Stimulated activated CD8-positive, alpha-beta memory T cell treated with anti-CD3 and anti-CD28 coated beads, Interleukin-15, amount 100 ng/mL, for 48 hours (primary cell): Measurements from ENCODE around the gene ADCK2.
"Not testable (repeated sequence)": the region's sequence is repeated elsewhere in the genome, so short reads cannot be mapped to it uniquely, and the experiment has no call there.

Source experiments
- DNase-seq, 2 donors: peaks; one replicate each; pipeline ENCODE4 v3.0.0-alpha.2; 2020; ENCODE audit warnings: low read depth in 2 of 2

Gene ADCK2

DNA sequence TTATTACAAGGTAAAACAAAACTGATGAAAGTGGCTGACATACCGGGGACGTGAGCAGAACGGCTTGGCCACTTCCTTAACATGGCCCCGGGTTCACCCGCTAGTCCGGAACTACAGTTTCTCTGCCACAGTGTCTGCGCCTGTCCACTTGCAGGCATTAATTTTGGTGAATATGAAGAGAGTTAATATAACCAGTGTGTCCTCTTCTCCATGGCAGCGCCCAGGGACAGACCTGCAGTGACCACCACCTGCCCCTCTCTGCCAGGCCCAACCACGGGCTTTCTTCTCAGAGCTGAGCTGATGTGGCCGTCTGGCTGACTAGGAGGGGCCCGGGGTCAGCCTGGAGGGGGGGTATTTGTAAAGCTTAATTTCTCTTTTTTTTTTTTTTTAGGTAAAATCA lies 22.6 kb downstream of the ADCK2 start:
- no peak for DNase-seq

DNA sequence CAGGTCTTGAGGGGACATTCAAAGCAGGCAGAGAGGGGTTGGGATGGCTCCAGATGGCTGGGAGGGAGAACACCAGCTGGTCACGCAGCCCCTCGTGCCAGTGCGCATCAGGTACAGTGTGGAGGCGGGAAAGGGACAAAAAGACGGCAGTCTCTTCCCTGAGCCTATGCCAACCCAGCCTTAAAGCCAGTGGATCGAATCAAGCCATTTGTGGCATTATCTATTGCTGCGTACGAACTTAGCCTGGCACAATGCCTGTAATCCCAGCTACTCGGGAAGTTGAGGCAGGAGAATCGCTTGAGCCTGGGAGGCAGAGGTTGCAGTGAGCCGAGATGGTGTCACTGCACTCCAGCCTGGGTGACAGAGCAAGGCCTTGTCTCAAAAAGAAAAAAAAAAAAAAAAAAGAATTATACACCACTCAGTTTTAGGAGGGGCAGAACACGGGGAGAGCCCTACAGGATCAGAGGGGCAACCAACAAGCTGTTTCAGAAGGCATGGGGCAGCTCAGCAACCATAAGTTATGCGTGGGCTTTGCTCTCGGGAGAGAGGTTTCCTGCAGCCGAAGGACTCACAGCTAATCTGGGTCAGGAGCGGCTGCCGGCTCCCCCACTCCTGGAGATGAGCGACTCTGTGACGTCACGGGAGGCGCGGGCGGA lies 23.4 kb downstream of the ADCK2 start:
- DNase-seq = peak; percentile 90

DNA sequence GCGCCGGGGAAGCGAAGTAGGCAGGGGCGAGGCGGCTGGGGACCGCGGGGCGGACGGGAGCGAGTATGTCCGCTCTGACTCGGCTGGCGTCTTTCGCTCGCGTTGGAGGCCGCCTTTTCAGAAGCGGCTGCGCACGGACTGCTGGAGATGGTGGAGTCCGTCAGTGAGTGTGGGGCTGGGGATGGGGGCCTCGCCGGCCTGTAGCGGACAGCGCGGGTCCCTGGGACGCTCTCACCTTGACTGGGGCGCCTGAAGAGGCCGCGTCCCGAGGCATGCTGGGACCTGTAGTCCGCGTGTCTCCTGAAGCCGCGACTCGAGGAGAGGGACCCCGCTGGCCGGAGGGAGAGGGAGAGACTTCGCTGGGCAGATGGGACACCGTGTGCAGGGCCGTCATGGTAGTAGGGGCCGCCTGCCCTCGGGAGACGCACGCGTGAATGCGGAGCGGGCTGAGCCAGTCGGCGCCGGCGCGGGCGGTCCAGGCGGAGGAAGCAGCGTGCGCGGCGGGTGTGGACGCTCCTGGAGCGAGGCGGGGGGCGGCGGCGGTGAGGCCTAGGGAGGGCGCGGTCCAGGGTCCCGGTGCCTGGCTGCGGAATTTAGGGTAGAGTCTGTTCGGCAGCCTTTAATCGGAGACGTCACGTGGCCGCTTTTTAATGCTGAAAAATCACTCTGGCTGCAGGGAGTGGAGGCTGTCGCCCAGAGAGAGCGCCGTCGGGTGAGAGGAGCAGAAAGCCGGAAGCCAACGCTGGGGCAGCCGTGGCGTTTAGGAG lies 24.1 kb downstream of the ADCK2 start, which contains the start of gene NDUFB2:
TSS of gene NDUFB2 (plus strand) at position 29 of the 767 bp plus-strand sequence. CDS start at position 66, 37 bp downstream.
- DNase-seq = peak; percentile 53 to 55

DNA sequence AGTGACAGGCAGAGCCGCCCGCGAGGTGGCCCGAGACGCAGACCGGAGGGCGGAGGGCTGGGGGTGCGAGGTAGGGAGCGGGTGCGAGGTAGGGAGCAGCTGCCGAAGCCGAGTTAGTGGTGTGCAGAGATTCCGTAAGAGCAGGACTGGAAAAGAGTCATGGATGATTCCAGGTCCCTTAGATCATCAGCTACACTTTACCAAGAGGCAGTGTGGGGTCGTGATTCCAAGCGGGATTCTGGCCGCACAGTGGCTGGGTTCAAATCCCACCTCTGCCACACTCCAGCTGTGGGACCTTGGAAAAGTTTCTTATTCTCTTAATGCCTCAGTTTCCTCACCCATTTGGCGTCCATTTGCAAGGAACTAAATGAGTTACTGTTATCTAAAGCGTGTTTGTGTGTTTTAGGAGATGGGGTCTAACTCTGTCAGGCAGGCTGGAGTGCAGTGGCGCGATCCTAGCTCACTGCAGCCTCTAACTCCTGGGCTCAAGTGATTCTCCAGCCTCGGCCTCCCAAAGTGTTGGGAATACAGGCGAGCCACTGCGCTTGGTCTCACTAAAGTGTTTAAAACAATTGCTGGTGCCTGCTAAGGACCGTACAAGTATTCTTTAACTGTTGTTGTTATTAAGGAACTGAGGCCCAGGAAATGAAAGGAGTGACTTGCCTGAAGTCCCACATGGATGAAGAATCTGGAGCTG lies 24.9 kb downstream of the ADCK2 start:
- no peak for DNase-seq

DNA sequence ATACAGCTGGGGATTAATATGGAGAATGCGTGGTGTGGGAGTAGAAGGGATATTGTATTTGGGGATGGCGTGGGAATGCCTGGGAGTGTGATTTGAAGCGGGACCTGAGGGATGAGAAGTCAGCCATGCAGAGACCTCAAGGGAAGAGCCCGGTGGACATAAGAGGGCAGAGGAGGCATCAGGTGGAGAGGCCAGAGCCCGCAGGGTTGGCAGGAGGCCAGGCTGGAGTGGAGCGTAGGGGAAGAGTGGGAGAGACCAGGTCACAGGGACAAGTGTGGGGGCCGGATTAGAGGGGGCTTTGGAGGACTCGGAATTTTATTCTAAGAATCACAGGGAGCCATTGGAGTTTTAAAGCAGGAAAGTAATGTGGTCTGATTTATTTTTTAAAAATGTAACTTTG lies 25.7 kb downstream of the ADCK2 start:
- no peak for DNase-seq

DNA sequence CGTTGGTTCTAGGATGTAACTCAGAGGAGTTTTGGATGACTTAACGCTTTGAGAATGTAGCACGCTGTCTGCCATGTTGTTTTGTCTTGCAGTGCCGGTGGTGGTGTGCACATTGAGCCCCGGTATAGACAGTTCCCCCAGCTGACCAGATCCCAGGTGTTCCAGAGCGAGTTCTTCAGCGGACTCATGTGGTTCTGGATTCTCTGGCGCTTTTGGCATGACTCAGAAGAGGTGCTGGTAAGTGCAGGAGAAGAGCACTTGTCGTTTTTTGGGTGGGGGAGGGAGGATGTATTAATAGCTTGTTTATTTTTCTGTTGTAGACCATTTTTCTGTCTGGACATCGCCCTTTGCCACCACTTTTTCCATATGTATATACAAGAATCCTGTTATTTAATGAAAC lies 30.0 kb downstream of the ADCK2 start:
- no peak for DNase-seq

DNA sequence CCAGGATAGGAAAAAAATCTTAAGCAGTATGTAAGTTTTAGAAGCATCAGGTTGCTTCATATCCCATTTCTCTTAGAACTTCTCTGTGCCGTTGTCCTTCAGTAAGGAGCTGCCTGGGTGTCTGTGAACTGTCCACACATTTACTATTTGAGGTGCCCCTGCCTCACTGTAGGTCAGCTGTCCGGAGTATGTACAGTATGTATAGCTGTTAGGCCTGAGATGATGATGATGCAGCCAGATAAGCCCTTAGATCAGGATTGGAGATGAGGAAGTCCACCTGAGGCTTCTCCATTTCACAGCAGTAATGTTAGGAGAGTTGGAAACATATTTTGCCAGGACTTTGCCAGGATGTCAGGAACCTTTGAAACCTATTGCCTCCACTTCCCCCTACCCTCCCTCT lies 31.5 kb downstream of the ADCK2 start:
- no peak for DNase-seq

DNA sequence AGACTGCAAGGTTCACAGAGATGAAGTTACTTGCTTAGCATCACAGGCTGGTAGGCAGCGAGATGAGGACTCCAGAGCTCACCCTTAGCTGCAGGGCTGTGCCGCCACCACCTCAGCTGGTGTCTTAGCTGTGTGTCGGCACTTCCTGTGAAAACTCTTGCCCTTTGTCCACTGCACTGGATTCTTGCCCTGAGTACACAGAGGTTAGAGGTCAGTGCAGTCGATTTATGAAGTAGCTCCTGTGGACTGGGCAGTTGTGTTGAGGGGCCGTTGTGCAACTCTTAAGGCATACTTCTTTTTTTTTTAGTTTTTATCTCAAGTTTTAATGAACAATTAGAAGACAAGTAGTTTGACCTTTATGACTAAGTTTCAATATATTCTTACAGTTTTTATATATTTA lies 34.4 kb downstream of the ADCK2 start:
- no peak for DNase-seq

DNA sequence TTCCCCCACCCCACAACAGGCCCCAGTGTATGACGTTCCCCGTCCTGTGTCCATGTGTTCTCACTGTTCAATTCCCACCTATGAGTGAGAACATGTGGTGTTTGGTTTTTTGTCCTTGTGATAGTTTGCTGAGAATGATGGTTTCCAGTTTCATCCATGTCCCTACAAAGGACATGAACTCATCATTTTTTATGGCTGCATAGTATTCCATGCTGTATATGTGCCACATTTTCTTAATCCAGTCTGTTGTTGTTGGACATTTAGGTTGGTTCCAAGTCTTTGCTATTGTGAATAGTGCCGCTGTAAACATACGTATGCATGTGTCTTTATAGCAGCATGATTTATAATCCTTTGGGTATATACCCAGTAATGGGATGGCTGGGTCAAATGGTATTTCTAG lies 36.0 kb downstream of the ADCK2 start:
- DNase-seq = not testable (repeated sequence)

DNA sequence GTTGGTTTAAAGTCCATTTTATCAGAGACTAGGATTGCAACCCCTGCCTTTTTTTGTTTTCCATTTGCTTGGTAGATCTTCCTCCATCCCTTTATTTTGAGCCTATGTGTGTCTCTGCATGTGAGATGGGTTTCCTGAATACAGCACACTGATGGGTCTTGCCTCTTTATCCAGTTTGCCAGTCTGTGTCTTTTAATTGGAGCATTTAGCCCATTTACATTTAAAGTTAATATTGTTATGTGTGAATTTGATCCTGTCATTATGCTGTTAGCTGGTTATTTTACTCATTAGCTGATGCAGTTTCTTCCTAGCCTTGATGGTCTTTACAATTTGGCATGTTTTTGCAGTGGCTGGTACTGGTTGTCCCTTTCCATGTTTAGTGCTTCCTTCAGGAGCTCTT lies 39.6 kb downstream of the ADCK2 start:
- not testable (repeated sequence) for DNase-seq

DNA sequence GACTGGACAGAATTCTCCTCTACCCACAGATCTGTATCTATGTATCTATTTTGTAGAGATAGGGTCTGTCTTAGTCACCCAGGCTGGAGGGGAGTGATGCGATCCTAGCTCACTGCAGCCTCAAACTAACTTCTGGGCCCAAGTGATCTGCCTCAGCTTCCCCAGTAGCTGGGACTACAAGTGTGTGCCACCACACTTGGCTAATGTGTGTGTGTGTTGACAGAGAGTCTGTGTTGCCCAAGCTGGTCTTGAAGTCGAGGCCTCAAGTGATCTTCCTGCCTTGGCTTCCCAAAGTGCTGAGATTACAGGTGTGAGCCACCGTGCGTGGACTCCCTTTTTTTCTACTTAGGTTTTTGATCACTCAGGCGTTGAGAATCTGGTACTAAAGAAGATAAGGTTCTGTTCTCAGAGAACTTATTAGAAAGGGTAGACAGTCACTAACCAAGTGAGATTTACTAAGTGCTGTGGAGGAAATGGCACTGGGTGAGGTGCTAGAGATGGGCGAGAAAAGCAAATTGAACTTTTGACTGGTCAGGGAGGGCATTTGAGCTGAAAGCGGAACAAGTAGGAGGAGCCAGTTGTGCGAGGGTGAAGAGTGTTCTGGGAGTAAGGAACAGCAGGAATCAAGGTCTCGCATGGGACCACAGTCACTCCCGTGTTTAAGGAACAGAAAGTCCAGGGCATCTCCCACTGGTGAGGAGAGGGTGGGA lies 41.7 kb downstream of the ADCK2 start:
- DNase-seq = no peak

DNA sequence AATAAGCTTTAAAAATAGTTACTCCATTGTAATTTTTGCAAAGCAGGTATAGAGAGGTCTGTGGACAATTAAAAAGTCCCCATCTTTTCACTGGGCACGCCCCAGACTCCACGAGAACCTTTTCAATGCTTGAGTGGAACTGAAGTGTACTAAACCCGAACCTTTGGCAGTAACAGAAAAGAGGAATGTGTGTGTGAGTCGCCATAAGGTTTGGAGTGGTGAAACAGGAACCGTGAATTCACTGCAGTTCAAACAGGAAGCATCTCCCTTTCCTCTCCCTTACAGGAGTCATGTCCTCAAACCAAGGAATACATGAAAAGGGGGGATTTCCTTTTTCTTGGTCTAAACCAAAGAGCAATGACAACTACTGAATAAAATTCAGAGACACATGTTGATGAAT lies 47.0 kb downstream of the ADCK2 start:
- no peak for DNase-seq

DNA sequence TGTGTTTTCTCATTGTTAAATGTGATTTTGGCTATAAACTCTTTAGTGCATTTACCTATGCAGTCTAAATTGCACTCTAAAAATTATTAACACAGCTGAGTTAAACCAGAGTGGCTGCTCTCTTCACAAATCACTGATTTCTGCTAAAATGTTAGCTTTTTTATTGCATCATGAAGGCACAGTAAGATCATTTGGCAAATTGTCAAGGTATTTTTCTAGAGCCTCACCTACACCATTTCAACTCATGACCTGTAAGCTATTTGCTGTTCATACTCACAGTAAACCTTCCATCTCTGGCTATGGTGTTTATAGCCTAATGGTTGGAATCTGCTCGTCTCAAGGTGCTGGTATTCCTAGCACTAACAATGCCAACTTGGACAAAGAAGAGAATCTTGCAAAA lies 49.5 kb downstream of the ADCK2 start:
- no peak for DNase-seq

DNA sequence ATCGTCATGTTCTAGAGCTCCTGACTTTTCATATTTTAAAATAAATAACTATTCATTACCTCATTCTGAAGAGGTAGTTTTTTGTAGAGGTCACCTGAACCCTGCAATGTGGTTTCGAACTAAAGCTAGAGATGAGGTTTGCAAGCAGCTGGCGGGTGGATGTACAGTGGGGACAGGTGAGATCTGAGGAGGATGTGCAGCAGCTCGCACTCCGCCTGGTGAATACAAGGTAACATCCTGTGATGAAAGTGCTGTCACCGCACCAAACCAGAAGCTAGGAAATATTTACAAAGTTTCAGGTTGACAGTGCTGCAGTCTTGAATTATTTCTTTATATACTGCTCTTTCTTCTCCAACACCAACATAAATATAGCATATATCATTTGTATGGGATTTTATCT lies 50.3 kb downstream of the ADCK2 start:
- peak; percentile 16 to 17 for DNase-seq

DNA sequence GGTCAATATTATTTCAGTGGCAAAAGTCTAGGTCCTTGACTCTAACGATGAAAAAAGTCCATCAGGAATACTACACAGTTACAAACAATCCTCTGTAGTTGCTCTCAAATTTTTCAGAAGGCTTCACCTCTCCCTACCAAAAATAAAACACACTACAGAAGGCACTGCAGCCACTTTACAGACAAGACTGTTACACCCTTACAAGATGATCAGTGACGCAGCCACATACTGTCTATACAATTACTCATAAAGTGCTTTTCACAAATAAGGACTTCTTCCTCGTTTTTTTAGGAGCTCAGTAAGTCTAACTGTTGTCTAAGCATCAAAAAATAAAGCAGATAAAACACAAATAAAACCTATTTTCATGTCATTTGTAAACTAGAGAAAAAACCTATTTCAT lies 50.8 kb downstream of the ADCK2 start:
- no peak for DNase-seq

DNA sequence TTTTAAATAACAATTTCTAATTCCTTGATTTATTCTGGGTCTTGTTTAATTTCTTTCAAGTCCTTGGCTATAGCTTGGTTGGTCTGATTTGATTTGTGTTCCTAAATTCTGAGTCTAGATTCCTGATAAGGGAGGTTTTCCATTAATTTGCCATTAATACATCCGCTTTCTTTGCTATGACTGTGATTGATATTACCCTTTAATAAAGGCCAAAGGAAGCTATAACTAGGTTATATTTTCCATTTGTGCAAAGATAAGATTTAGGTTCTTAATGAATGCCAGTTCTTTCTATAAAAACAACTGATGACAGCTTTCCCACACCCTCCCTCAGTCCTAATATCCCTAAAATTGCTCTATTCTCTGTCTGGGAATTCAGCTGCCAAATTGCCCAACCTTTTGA lies 52.0 kb downstream of the ADCK2 start:
- no peak for DNase-seq

DNA sequence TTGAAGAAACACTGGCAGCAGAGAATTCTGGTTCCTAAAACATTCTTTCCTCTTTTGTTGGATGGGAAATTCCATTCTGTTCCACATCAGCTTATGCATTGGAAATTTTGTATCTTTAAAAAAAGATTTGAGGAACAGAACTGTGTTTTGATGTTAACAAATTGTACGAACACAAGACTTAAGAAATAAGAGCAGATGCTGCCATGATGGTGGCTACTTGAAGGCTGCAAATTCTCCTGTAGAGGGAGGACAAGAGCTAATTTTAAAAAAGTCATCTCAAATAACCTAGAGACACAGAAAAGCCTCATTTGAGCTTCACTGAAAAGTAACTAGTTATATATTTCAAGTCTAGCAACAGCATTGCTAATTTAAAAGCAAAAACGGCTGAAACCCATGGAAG lies 53.5 kb downstream of the ADCK2 start:
- DNase-seq = no peak

DNA sequence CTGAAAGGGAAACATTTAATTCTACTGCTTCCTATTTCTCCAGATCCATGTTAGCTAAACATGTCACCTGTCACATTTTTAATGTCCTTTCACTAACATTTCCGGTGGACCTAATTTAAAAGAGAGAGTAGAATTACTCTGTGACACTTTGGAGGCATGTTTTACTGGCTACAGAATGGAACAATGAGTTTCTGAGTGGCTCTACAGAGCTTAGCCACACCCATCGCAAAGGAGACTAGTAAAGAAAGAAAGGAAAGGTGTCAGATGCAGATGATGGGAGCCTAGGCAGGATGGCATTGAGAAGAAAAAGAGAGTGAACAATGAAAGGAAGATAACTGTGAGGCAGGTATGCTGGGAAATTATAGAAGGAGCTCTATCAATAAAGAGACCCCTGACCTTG lies 59.7 kb downstream of the ADCK2 start:
- DNase-seq = no peak

DNA sequence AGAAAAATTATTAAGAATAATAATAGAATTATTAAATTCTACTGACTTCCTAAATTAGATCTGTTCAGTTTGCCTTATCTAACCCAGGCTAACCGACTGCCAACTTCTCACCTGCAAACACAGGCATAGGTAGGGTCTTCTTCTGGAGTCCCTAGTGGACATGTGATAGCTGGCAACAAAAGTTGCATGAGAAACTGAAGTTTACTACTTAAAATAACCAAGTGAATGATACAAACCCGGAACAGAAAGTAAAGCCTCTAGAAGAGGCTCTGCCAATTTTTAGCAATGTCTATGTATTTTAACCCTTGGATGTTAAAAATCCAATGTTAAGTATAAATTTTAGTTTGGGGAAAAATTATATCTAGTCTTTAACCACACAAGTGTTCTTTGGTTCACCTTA lies 61.4 kb downstream of the ADCK2 start:
- DNase-seq = no peak

DNA sequence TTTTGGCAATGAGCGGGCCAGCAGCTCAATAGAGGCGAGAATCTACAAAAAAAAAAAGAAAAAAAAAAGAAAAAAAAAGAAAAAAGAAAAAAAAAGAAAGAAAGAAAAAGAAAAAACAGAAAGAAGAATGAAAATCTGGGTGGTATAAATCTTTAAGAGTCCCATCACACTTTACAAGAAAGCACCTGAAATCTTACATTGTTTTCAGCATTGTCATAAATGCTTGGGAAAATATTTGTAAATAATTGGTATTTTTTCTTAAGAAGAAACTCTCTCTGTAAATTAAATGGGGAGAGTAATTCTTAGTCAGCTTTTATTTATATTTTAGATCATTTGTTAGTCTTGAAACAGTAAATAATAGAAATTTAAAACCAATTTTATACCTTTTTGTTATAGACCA lies 62.0 kb downstream of the ADCK2 start:
- no peak for DNase-seq

DNA sequence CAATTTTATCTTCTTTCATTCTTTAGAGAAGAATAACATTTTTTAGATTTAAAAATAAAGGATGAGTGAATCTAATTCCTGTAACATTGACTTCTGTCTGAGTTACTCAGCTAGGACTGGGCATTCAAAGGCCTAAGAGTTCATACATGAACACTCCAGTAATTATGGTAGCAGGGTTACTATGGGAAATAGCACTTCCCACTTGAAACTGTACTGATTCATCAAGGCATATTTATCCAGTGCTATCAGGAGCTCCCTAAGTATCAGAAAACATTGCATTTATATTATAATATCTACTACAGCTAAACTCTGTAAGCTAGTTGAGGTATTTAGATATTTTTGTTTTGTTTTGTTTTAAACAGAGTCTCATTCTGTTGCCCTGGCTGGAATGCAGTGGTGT lies 65.5 kb downstream of the ADCK2 start:
- no peak for DNase-seq

DNA sequence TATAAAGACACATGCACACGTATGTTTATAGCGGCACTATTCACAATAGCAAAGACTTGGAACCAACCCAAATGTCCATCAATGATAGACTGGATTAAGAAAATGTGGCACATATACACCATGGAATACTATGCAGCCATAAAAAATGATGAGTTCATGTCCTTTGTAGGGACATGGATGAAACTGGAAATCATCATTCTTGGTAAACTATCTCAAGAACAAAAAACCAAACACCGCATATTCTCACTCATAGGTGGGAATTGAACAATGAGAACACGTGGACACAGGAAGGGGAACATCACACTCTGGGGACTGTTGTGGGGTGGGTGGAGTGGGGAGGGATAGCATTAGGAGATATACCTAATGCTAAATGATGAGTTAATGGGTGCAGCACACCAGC lies 70.5 kb downstream of the ADCK2 start:
- DNase-seq = not testable (repeated sequence)
